Stimulated activated CD4-positive, alpha-beta T cell treated with anti-CD3 and anti-CD28 coated beads, Interleukin-4, amount 100 ng/mL, for 1 hour (primary cell): Measurements from ENCODE around the gene PCCB.
"Not testable (repeated sequence)": the region's sequence is repeated elsewhere in the genome, so short reads cannot be mapped to it uniquely, and the experiment has no call there.

Experiments used
- DNase-seq: peaks from one replicate; pipeline ENCODE4 v3.0.0-alpha.2; 2020

The PCCB gene

GRCh38 chr3:136330900-136331299 is 80.8 kb downstream of the PCCB start:
- no peak for DNase-seq

GRCh38 chr3:136332302-136332701 is 82.2 kb downstream of the PCCB start:
- no peak for DNase-seq

- no peak for DNase-seq
Measured at GRCh38 chr3:136332776-136333175, 82.6 kb downstream of the PCCB start.

- no peak for DNase-seq
Measured at GRCh38 chr3:136334209-136334608, 84.1 kb downstream of the PCCB start.

GRCh38 chr3:136334726-136335125 is 84.6 kb downstream of the PCCB start:
- DNase-seq: not testable (repeated sequence)

- DNase-seq: no peak
Measured at GRCh38 chr3:136336329-136337100, 86.4 kb downstream of the PCCB start.

GRCh38 chr3:136343446-136343845 is 93.3 kb downstream of the PCCB start:
- DNase-seq: no peak

GRCh38 chr3:136343873-136344555 is 93.9 kb downstream of the PCCB start:
- DNase-seq: no peak

- DNase-seq: no peak
Measured at GRCh38 chr3:136346486-136346885, 96.3 kb downstream of the PCCB start.

- DNase-seq: no peak
Measured at GRCh38 chr3:136350132-136350531, 100.0 kb downstream of the PCCB start.

GRCh38 chr3:136350557-136350956 is 100.4 kb downstream of the PCCB start:
- DNase-seq: no peak

GRCh38 chr3:136351351-136351750 is 101.2 kb downstream of the PCCB start:
- DNase-seq: no peak

GRCh38 chr3:136351905-136352304 is 101.8 kb downstream of the PCCB start:
- DNase-seq: no peak

- no peak for DNase-seq
Measured at GRCh38 chr3:136353461-136353860, 103.3 kb downstream of the PCCB start.

- no peak for DNase-seq
Measured at GRCh38 chr3:136366289-136366688, 116.1 kb downstream of the PCCB start.

- DNase-seq: not testable (repeated sequence)
Measured at GRCh38 chr3:136375800-136376199, 125.7 kb downstream of the PCCB start.

GRCh38 chr3:136377508-136377907 is 127.4 kb downstream of the PCCB start:
- DNase-seq: no peak

- DNase-seq: no peak
Measured at GRCh38 chr3:136378011-136378410, 127.9 kb downstream of the PCCB start.
